Measurements from ENCODE around the gene TMEM273. TPM values are rescaled to one million over a fixed set of nuclear protein-coding genes. Genes with fewer than 3 reads are reported as not detected.

The TMEM273 gene
- total RNA-seq, 4 donors from 2014 or later, result 1.3 to 10.6 (median 6.8) TPM

DNA sequence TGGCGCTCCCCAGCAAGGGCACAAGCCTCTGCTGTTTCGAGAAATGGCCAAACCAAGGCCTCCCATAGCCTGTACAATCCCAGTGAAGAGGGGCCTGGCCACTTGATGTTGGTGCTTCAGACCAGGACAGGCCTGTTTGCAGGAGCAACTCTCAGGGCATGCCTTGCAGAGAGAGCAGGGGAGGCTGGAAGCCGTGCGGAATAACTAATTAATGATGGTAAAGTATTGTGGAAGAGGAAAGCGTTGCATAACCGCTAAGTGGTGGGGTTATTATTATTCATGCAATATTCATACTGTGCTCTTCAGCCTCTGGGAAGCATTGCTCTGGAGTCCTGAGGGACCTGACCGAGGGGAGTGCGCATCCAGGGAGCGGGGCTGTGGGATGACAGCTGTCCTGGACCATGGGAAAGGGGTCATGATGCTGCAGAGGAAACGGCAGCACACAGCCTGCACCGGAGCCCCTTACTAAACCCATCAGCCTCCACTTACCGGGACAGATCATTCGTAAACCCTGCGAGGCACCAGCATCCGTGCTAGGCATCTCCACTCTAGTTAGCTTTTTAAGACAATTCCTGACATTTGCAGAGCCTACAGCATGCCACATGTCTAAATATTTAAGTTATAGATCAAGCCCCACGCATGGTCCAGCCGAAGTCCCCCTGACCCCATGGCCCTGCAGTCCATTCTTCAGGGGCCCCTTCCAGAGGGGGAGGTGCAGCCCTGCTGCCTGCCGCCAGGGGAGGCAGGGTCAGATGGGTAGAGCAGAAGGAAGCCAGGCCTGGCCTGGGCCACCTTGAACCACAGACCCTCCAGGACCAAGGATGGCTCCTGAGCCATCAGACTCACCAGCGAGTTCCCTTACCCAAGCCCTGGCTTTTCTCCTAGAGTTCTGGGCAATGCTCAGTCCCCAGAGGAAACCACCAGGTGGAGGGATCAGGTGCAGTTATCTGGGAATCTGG is 11.6 kb downstream of the TMEM273 start:
- 87% methylated on average over 15 of the region's 19 CpGs for WGBS

GRCh38 chr10:49175587-49176309 is 12.4 kb downstream of the TMEM273 start:
- WGBS, result 84% methylated on average over 3 of the region's 8 CpGs
- Histone ChIP-seq H3K4me1 (peaks cover 21% of the 10 kb centered on the region), H3K36me3 (no peaks in the 10 kb centered on the region), H3K27me3 (no peaks in the 10 kb centered on the region), H3K27ac (no peak overlapping the region), H3K9me3 (no peaks in the 10 kb centered on the region), H3K4me3 (no peak overlapping the region)
- peak in 1 of 2 donors; percentile 65 for DNase-seq (ENCODE audit: low spot score in 2 of 2)
- TF ChIP-seq EP300 (IDR thresholded peaks at IDR 0.05), result no peak
- TF ChIP-seq CTCF (IDR thresholded peaks at IDR 0.05), result no peak
- no peak for TF ChIP-seq POLR2A (IDR thresholded peaks at IDR 0.05)
- TF ChIP-seq POLR2AphosphoS5 (IDR thresholded peaks at IDR 0.05), result no peak

More for the DNA sequence above, 11.6 kb downstream of the TMEM273 start:
- Histone ChIP-seq H3K4me3 (no peak overlapping the region), H3K4me1 (peaks cover 21% of the 10 kb centered on the region), H3K9me3 (no peaks in the 10 kb centered on the region), H3K27ac (peak overlapping the region; percentile 38), H3K36me3 (no peaks in the 10 kb centered on the region), H3K27me3 (no peaks in the 10 kb centered on the region)
- TF ChIP-seq EP300 (IDR thresholded peaks at IDR 0.05), result no peak
- no peak for TF ChIP-seq CTCF (IDR thresholded peaks at IDR 0.05)
- no peak for TF ChIP-seq POLR2AphosphoS5 (IDR thresholded peaks at IDR 0.05)
- no peak for DNase-seq (ENCODE audit: low spot score in 2 of 2)

DNA sequence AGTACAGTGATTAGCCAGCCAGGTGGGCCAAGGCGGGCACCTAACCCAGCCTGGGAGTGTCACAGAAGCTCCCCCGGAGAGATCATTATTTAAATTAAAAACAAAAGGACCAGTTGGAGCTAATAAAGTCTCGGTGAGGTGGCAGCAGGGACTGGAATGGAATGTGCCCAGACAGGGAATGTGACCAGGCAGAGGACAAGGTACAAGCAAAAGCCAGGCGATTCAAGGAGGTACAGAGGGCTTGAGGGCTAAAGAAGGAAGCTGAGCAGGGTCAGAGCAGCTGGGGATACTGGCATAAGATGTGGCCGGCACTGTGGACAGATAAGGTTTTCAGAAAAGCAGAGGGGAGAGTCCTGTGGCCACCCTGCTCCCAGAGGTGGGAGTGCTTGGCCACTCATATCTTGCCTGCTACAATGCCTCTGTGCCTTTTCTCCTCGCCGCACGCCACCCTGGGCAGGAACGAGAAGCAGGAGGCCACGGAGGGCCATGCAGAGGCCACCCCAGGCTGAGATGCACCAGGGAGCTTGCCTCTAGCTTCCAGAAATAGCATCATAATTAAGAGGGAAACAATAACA is 13.2 kb downstream of the TMEM273 start:
- no peaks in the 10 kb centered on the region for H3K27me3 ChIP-seq
- 82% methylated on average over 10 of the region's 10 CpGs for WGBS
- DNase-seq (ENCODE audit: low spot score in 2 of 2), result peak in 1 of 2 donors; percentile 63
- H3K4me3 ChIP-seq, result no peak overlapping the region
- H3K9me3 ChIP-seq, result no peaks in the 10 kb centered on the region
- H3K27ac ChIP-seq, result no peak overlapping the region
- TF ChIP-seq EP300 (IDR thresholded peaks at IDR 0.05) (no peak), POLR2A (IDR thresholded peaks at IDR 0.05) (no peak), CTCF (IDR thresholded peaks at IDR 0.05) (no peak), POLR2AphosphoS5 (IDR thresholded peaks at IDR 0.05) (no peak)
- peaks cover 21% of the 10 kb centered on the region for H3K4me1 ChIP-seq
- H3K36me3 ChIP-seq, result no peaks in the 10 kb centered on the region

GRCh38 chr10:49174261-49174925 is 13.8 kb downstream of the TMEM273 start:
- peaks cover 21% of the 10 kb centered on the region for H3K4me1 ChIP-seq

More at GRCh38 chr10:49174261-49174925, 13.8 kb downstream of the TMEM273 start:
- peak in 1 of 2 donors; percentile 58 for DNase-seq (ENCODE audit: low spot score in 2 of 2)
- WGBS, result 75% methylated on average over 15 of the region's 15 CpGs
- H3K4me3 ChIP-seq, result no peak overlapping the region
- no peak overlapping the region for H3K27ac ChIP-seq
- TF ChIP-seq POLR2A (IDR thresholded peaks at IDR 0.05), result no peak
- TF ChIP-seq CTCF (IDR thresholded peaks at IDR 0.05), result no peak
- TF ChIP-seq POLR2AphosphoS5 (IDR thresholded peaks at IDR 0.05), result no peak
- TF ChIP-seq EP300 (IDR thresholded peaks at IDR 0.05), result no peak
- H3K36me3 ChIP-seq, result no peaks in the 10 kb centered on the region
- H3K9me3 ChIP-seq, result no peaks in the 10 kb centered on the region
- no peaks in the 10 kb centered on the region for H3K27me3 ChIP-seq

Data from suprapubic skin (tissue), 4 donors.